Subcutaneous adipose tissue (tissue), 4 donors: ENCODE results near the gene WWP2. TPM values are rescaled to one million over a fixed set of nuclear protein-coding genes. Genes with fewer than 3 reads are reported as not detected.

Experiments used
- CTCF ChIP-seq: fragments of 450-650 bp; IDR thresholded peaks from one replicate; pipeline ENCODE4 v1.5.1; 2016; ENCODE audit warnings: low read depth, mild to moderate bottlenecking, control low read depth, antibody characterized with exemption, moderate library complexity
- total RNA-seq, 4 donors: library from RNA; depleted of rRNA; stranded (reverse); fragments of >200 nt; gene quantifications; one replicate each; pipeline ENCODE4 v1.1.0, GENCODE V29; 2016

The WWP2 gene
- total RNA-seq, 4 donors from 2014 or later = 20.2 to 48.7 (median 34.7) TPM

GRCh38 chr16:69814078-69814477, 51.9 kb downstream of the WWP2 start:
- no peak for TF ChIP-seq CTCF

GRCh38 chr16:69814561-69814960, 52.4 kb downstream of the WWP2 start:
- TF ChIP-seq CTCF = no peak

GRCh38 chr16:69816996-69817395, 54.9 kb downstream of the WWP2 start:
- TF ChIP-seq CTCF = no peak

GRCh38 chr16:69818891-69819545, 56.9 kb downstream of the WWP2 start:
- no peak for TF ChIP-seq CTCF

GRCh38 chr16:69820926-69821541, 58.9 kb downstream of the WWP2 start:
- no peak for TF ChIP-seq CTCF

- no peak for TF ChIP-seq CTCF
Measured at GRCh38 chr16:69821844-69822173, 59.7 kb downstream of the WWP2 start.

GRCh38 chr16:69822174-69822935, 60.2 kb downstream of the WWP2 start:
- no peak for TF ChIP-seq CTCF
